Measurements from ENCODE around the gene PHKA1.
A peak's percentile ranks its signal among the peaks of the same experiment; 100 is the strongest.
"Not testable (repeated sequence)": the region's sequence is repeated elsewhere in the genome, so short reads cannot be mapped to it uniquely, and the experiment has no call there.

The PHKA1 gene

DNA sequence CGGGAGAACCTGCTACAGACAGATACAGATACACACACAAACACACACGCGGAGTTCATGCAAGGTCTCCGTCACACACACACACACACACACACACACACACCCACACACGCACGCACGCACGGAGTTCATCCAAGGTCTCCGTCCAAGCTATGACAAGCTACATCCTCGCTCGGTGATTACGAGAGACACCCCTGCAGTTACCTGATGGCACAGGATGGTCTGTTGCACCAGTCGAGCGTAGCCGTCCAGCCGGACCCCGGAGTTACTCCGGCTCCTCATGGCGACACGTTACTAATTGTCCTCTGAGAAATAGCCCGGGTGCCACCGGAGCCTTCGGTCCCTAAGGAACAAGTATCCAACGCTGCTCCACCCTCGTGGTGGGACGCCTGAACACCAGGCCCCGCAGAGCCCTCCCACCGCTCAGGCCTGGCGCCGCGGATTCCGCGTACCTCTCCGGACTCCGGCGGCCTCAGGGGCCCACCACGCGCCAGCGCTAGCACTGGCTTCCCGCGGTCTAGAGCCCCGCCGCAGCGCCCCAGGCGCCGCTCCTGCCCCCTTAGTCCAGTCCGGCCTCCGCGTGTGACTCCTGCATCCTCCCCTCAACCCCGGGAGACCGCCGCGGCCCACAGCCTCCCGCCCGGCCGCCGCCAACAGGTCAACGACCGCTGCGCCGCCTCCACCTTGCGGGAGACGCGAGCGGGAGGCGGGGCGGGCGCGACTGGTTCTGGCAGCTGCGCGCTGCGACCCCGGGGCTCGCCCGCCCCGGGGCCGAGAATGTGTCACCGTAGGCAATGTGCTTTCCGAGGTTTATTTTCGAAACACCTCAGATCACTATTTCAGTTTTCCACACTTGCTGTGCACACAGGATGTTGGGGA, at the start of gene PHKA1:
PHKA1 (minus strand) TSS at position 708 of the 879 bp plus-strand sequence; CDS start at position 282, 426 bp downstream.
- H3K27ac ChIP-seq = peak within 1 kb of the TSS; percentile 87

DNA sequence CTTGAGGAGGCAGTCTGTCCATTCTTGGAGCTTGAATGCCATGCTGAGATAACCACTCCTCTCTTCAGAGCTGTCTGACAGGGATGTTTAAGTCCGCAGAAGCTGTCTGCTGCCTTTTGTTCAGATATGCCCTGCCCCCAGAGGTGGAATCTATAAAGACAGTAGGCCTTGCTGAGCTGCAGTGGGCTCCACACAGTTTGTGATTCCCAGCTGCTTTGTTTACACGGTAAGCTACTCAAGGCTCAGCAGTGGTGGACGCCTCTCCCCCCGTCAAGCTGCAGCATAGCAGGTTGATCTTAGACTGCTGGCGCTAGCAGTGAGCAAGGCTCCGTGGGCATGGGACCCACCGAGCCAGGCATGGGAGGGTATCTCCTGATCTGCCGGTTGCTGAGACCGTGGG, 46.3 kb upstream of the PHKA1 start:
- not testable (repeated sequence) for H3K27ac ChIP-seq

DNA sequence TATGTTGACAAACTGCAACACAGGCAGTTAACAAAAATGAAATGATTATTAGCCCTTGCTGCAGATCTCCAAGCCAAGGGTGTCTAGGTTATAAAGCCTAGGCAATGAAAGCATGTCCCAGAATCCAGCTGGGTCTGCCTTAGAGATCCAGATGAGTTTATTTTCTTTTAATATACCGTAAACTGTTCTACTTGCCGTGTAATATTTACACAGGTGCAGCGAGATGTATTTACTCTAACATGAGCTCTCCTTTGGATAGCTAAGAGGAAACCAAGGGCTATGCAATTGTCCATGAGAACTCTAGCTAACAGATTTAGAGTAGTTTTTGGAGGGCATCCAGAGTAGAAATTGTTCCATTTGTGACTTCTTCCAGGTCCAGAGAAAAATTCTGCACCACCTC, 34.4 kb upstream of the PHKA1 start:
- not testable (repeated sequence) for H3K27ac ChIP-seq

DNA sequence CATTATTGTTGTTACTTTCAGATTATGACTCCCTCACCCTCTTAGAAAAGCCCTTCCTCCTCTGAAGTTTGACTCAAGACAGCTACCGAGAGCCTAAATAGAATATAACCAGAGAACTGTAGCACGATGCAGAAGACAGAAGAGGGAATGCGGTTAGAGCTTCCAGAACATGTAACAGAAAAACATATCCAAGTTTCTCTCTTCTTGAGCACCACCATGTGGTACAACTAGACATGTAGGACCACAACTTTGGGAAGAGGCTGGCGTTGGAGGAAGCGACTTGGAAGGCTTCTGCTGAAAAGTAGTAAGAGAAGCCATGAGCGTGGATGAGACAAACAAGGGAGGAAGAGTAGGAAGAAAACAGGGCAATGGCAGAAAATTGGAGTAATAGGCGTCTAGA, 31.4 kb upstream of the PHKA1 start:
- not testable (repeated sequence) for H3K27ac ChIP-seq

DNA sequence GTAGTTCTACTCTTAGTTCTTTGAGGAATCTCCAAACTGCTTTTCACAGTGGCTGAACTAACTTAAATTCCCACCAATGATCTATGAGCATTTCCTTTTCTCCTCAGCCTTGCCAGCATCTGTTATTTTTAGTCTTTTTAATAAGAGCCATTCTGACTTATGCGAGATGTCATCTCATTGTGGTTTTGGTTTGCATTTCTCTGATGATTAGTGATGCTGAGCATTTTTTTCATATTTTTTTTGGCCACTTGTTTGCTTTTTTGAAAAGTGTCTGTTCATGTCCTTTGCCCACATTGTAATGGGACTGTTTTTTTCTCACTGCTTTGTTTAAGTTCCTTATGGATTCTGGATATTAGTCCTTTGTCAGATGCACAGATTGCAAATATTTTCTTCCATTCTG, 21.5 kb upstream of the PHKA1 start:
- H3K27ac ChIP-seq = no peak overlapping the region
- TF ChIP-seq ZFX (IDR thresholded peaks at IDR 0.05; ENCODE audit: borderline replicate concordance) = no peak
- TF ChIP-seq, protein P1, sequence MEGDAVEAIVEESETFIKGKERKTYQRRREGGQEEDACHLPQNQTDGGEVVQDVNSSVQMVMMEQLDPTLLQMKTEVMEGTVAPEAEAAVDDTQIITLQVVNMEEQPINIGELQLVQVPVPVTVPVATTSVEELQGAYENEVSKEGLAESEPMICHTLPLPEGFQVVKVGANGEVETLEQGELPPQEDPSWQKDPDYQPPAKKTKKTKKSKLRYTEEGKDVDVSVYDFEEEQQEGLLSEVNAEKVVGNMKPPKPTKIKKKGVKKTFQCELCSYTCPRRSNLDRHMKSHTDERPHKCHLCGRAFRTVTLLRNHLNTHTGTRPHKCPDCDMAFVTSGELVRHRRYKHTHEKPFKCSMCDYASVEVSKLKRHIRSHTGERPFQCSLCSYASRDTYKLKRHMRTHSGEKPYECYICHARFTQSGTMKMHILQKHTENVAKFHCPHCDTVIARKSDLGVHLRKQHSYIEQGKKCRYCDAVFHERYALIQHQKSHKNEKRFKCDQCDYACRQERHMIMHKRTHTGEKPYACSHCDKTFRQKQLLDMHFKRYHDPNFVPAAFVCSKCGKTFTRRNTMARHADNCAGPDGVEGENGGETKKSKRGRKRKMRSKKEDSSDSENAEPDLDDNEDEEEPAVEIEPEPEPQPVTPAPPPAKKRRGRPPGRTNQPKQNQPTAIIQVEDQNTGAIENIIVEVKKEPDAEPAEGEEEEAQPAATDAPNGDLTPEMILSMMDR (IDR thresholded peaks at IDR 0.05) = no peak

DNA sequence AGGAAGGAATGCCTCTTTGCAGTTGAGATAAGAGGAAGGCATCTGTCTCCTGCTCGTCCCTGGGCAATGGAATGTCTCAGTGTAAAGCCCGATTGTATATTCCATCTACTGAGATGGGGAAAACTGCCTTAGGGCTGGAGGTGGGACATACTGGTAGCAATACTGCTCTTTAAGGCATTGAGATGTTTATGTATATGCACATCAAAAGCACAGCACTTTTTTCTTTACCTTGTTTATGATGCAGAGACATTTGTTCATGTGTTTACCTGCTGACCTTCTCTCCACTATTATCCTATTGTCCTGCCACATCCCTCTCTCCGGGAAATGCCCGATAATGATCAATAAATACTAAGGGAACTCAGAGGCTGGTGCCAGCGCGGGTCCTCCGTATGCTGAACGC, 19.5 kb upstream of the PHKA1 start:
- H3K27ac ChIP-seq = not testable (repeated sequence)

DNA sequence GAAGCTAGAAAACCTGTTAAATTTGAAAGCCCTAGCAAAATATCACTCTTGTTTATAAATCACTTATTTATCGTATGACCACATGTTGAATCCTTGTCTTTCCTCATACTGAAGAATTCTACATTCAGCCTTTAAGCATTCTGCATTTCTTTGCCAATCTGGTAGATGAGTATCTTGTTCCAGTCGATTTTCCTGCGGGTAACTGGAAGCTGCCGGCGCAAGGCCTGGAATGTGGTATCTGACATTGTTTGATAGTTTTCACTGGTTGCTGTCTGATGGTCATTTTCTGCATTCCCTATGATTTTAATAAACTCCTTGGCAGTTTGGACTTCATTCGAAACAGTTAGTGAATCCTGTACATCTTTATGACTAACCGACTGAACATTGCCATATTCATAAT, 13.7 kb upstream of the PHKA1 start:
- TF ChIP-seq ZFX (IDR thresholded peaks at IDR 0.05; ENCODE audit: borderline replicate concordance) = no peak
- TF ChIP-seq, protein P1 (IDR thresholded peaks at IDR 0.05) = no peak
- no peak overlapping the region for H3K27ac ChIP-seq

DNA sequence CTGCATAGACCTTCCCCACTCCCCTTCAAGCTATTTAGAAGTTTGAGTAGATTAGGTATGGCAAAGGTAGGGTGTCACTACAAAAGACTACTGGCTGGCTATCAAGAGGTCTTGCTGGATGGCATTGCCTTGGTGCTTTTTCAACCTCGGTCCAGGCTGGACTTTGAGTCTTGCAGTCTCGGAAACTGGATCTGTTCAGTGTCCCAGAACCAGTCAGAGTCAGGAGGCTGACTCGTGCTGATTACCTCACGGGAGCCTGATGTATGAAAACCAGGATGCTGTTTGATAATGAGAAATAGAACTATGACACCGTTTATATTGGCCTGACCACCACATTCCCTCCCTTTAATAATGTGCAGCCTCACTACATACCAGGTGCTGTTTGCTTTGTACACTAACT, 2.7 kb upstream of the PHKA1 start:
- TF ChIP-seq ZFX (IDR thresholded peaks at IDR 0.05; ENCODE audit: borderline replicate concordance) = no peak
- TF ChIP-seq, protein P1 (IDR thresholded peaks at IDR 0.05) = no peak
- H3K27ac ChIP-seq = no peak overlapping the region

DNA sequence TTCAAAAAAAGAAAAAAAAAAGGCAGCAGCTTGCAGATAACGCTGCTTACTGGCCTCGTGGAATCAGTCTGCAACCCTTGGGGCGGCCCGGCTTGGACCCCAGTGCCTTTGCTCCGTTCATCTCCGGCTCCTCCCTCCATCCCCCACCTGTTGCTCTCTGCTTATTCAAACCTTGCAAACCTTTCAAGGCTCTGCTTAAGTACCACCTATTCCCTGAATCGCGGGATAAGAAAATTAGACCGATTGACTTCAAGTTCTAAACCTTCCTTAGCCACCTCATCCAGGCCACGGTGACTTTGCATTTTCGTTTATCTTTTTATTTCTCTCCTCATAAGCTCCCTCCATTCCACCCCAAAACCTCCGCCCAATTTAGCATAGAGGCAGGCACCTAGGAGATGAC, 1.4 kb upstream of the PHKA1 start:
- H3K27ac ChIP-seq = no peak overlapping the region
- no peak for TF ChIP-seq ZFX (IDR thresholded peaks at IDR 0.05; ENCODE audit: borderline replicate concordance)
- TF ChIP-seq, protein P1 (IDR thresholded peaks at IDR 0.05) = no peak

DNA sequence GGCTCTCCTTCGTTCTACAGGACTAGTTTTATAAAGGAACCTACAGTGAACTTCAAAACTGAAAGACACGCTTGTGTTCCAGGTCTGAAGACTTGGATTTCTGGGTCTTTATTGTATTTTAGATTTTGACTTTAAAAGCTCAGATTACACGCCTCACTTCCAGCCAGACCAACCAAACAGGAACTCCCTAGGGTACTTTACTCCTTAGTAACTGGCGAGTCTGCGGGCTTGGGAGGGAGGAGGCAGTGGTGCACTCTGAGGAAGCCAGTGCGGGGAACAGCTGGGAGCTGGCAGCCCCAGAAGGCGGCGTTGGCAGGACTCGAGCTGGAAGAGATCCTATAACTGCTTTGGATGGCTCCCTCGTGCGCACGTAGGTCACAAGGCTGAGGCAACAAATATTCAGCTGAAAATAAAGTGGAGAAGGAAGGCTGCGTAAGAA, 391 bp upstream of the PHKA1 start:
- TF ChIP-seq ZFX (IDR thresholded peaks at IDR 0.05; ENCODE audit: borderline replicate concordance) = no peak
- TF ChIP-seq, protein P1 (IDR thresholded peaks at IDR 0.05) = no peak
- peak overlapping the region; percentile 87 for H3K27ac ChIP-seq
